HFFc6 (cell line): ENCODE results near the gene PLXNA3. TPM values are rescaled to one million over a fixed set of nuclear protein-coding genes. Genes with fewer than 3 reads are reported as not detected.

ENCODE experiments used
- DNase-seq: peaks from one replicate; pipeline ENCODE4 v3.0.0-alpha.2; 2018
- H3K27ac Mint-ChIP-seq: 2 replicates; pipeline ENCODE4 v1.8.0; 2020; ENCODE audit warnings: mild to moderate bottlenecking, mixed read lengths
- H3K27me3 Mint-ChIP-seq: 2 replicates; pipeline ENCODE4 v1.8.0; 2021; ENCODE audit warnings: mild to moderate bottlenecking, moderate library complexity, mixed read lengths; ENCODE audit not compliant: insufficient read depth
- H3K36me3 Mint-ChIP-seq: 2 replicates; pipeline ENCODE4 v1.8.0; 2021; ENCODE audit warnings: low read depth, mixed read lengths
- H3K4me1 Mint-ChIP-seq: 2 replicates; pipeline ENCODE4 v1.8.0; 2020; ENCODE audit warnings: low read depth, mixed read lengths
- H3K4me3 Mint-ChIP-seq: 2 replicates; pipeline ENCODE4 v1.8.0; 2020; ENCODE audit warnings: mild to moderate bottlenecking, moderate library complexity, mixed read lengths
- H3K9me3 Mint-ChIP-seq: 2 replicates; pipeline ENCODE4 v1.8.0; 2020; ENCODE audit warnings: mild to moderate bottlenecking, mixed read lengths
- total RNA-seq, 6 experiments: library from RNA; stranded (reverse); fragmentation: NEBNext Ultra II Directional; extraction: Animal tissue kit (Norgen Biotek cat#: 25700); gene quantifications; 2 replicates in 1 of 6; 3 replicates in 5 of 6; pipeline ENCODE4 v1.2.3, GENCODE V29; 2021
- TF ChIP-seq, protein P1 (sequence below): fragments of 200-600 bp; sonication (generic); IDR thresholded peaks from 2 replicates; pipeline ENCODE4 v1.5.0; 2021; ENCODE audit warnings: antibody characterized with exemption, mild to moderate bottlenecking

The PLXNA3 gene
- total RNA-seq, 6 experiments from 2014 or later = 66.2 to 98.7 (median 79.8) TPM

DNA sequence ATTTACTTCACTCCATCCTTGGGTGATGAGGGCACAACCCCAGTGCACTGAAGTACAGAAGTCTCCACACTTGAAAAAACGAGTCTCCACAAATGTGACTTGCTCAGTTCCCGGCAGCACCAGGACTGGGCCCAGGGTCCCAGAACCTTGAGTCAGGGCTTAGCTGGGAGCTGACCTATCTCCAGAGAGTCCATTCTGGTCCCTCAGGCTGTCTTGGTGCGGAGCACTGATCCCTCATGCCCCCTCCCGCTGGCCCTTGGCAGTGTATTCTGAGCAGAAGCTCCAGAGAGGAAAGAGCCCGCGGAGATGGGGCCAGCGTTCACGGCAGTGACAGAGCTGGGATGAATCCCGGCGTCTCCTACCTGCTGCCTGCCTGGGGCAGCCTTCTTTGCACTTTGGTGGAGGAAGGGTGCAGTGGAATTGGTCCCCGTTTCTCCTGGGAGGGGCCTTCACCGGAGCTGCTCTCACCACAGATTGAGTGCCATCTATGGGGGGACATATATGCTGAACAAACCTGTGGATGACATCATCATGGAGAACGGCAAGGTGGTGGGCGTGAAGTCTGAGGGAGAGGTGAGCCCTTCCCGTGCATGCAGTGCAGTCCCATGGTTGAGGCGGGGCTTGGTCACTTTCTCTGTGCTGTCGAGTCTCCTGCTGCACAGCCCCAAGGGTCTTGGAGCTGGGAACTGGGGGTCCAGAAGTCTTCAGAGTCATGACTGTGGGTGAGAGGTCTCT, 17.3 kb upstream of the PLXNA3 start:
- H3K9me3 Mint-ChIP-seq = no peaks in the 10 kb centered on the region
- DNase-seq = no peak
- 0 out of 2 replicates have a peak overlapping the region, but pooled peaks have one; percentile 18 for H3K27ac Mint-ChIP-seq
- TF ChIP-seq, protein P1, sequence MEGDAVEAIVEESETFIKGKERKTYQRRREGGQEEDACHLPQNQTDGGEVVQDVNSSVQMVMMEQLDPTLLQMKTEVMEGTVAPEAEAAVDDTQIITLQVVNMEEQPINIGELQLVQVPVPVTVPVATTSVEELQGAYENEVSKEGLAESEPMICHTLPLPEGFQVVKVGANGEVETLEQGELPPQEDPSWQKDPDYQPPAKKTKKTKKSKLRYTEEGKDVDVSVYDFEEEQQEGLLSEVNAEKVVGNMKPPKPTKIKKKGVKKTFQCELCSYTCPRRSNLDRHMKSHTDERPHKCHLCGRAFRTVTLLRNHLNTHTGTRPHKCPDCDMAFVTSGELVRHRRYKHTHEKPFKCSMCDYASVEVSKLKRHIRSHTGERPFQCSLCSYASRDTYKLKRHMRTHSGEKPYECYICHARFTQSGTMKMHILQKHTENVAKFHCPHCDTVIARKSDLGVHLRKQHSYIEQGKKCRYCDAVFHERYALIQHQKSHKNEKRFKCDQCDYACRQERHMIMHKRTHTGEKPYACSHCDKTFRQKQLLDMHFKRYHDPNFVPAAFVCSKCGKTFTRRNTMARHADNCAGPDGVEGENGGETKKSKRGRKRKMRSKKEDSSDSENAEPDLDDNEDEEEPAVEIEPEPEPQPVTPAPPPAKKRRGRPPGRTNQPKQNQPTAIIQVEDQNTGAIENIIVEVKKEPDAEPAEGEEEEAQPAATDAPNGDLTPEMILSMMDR = no peak
- H3K27me3 Mint-ChIP-seq = no peaks in the 10 kb centered on the region; the same call in 1 of the 2 replicates
- peaks cover 20% of the 10 kb centered on the region; the same call in 1 of the 2 replicates for H3K4me1 Mint-ChIP-seq
- peaks cover 8% of the 10 kb centered on the region for H3K36me3 Mint-ChIP-seq
- H3K4me3 Mint-ChIP-seq = no peak overlapping the region

DNA sequence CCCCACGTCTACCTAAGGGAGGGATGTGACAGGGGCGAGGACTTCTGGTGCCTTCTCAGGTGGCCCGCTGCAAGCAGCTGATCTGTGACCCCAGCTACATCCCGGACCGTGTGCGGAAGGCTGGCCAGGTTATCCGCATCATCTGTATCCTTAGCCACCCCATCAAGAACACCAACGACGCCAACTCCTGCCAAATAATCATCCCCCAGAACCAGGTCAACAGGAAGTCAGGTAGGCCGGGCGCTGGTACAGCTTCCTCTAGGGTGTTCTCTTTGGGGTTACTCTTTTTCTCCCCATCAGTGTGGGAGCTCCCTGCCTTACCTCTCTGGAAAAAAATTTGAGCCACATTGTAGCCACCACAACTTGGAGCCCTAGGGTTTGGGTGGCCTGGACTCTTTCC, 16.5 kb upstream of the PLXNA3 start:
- Mint-ChIP-seq H3K36me3 (peaks cover 8% of the 10 kb centered on the region), H3K9me3 (no peaks in the 10 kb centered on the region), H3K27me3 (no peaks in the 10 kb centered on the region; the same call in 1 of the 2 replicates), H3K4me3 (no peak overlapping the region), H3K4me1 (peaks cover 22% of the 10 kb centered on the region), H3K27ac (no peak overlapping the region)
- no peak for DNase-seq
- TF ChIP-seq, protein P1 = no peak

DNA sequence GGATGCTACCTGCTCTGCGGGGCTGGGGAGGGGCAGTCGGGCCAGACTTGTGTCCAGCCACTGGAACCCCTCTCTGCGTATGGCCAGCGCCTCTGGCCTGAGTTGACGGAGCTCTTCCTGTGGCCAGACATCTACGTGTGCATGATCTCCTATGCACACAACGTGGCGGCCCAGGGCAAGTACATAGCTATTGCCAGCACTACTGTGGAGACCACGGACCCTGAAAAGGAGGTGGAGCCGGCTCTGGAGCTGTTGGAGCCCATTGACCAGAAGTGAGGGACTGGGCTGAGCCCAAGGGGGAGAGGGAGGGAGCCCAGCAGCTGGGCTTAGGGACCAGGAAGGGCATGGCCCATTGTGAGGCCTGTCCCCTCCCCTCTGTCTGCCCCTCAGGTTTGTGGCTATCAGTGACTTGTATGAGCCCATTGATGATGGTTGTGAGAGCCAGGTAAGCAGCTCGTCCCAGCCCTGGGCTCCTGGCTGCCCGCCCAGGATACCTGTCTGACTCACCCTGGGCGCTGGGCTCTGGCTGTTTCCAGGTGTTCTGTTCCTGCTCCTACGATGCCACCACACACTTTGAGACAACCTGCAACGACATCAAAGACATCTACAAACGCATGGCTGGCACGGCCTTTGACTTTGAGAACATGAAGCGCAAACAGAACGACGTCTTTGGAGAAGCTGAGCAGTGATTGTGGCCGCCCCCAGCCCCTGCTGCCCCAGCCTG, 15.9 kb upstream of the PLXNA3 start:
- H3K27ac Mint-ChIP-seq = no peak overlapping the region
- TF ChIP-seq, protein P1 = no peak
- DNase-seq = no peak
- H3K4me3 Mint-ChIP-seq = no peak overlapping the region
- H3K27me3 Mint-ChIP-seq = no peaks in the 10 kb centered on the region; the same call in 1 of the 2 replicates
- H3K9me3 Mint-ChIP-seq = no peaks in the 10 kb centered on the region
- peaks cover 22% of the 10 kb centered on the region for H3K4me1 Mint-ChIP-seq
- H3K36me3 Mint-ChIP-seq = peaks cover 8% of the 10 kb centered on the region

DNA sequence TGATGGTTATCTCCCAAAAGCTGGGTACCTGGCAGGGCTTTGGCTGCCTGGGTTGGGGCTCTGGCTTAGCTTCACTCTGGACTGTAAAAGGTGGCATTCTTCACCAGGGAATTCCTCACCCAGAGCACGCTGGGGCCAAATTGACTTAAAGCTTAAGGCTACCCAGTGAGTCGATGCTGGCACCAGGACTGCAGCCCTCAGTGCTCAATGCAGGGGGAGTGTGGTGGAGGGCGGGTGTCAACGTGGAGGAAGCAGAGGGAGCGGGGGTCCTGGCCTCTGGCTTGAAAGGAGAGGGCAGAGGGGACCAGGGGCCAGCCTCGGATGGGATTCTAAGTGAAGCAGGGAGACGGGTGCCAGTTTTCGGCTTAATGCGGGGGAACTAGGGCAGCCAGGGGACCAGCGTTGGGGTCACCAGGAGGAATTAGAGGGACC, 14.6 kb upstream of the PLXNA3 start:
- peak overlapping the region; percentile 74 for H3K4me3 Mint-ChIP-seq
- DNase-seq = no peak
- no peaks in the 10 kb centered on the region for H3K36me3 Mint-ChIP-seq
- peak overlapping the region; percentile 82 for H3K27ac Mint-ChIP-seq
- TF ChIP-seq, protein P1 = no peak
- H3K4me1 Mint-ChIP-seq = peaks cover 16% of the 10 kb centered on the region
- H3K9me3 Mint-ChIP-seq = no peaks in the 10 kb centered on the region
- no peaks in the 10 kb centered on the region for H3K27me3 Mint-ChIP-seq

DNA sequence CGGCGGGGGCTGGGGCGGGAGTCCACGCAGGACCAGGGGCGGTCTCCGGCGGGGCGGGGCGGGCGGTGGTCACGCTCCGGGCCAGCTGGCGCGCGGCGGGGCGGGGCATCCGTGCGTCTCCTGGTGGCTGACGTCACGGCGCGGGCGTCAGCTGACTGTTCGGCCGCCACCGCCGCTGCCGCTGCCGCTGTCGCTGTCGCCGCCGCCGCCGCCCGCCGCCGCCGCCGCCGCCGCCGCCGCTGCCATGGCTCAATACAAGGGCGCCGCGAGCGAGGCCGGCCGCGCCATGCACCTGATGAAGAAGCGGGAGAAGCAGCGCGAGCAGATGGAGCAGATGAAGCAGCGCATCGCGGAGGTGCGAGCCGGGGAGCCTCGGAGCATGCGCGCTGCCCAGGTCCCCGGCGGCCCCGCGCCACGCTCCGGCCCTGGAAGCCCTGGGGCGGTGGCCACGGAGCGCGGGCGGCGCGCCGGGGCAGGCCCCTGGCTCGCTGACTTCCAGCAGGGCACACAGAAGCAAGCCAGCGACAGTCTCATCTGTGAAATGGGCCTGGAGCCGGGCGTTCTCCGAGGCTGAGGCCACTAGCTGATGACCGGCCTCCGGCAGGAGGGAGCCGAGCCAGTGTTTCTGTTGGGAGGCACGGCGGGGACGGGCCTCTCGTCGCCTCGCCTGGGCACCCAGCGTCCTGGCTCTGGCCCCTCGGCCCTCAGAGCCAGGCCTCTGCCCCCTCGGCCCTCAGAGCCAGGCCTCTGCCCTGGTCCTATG, 13.9 kb upstream of the PLXNA3 start, which contains the start of gene FAM50A:
Gene FAM50A, plus strand, starts transcription at position 150 of the 763 bp plus-strand sequence. Its CDS starts 95 bp downstream, at position 245.
- Mint-ChIP-seq H3K27me3 (no peaks in the 10 kb centered on the region), H3K27ac (peak within 1 kb of the TSS; percentile 82), H3K4me3 (peak within 1 kb of the TSS; percentile 75), H3K36me3 (no peaks in the 10 kb centered on the region), H3K9me3 (no peaks in the 10 kb centered on the region), H3K4me1 (peaks cover 11% of the 10 kb centered on the region; the same call in 1 of the 2 replicates)
- TF ChIP-seq, protein P1 = no peak
- DNase-seq = peak; percentile 37
